ENCODE results near the gene CCDC170.

DNA sequence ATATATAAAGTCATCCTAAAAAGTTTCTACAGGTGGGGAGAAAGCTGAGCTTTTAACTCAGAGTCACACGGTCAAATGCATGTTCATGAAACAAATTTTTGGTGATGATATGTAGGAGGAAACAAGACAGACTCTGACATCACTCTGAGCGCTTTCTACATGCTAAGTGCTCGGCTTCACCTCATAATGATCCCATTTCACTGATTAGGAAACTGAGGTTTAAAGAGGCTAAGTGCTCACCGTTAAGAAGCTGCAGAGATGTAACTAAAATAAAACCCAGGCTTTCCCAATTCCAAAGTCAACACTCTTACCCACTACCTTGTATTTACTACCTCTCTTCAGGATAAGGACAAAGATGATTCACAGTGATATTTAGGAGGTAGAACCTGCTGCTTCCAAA is 46.6 kb upstream of the CCDC170 start:
- TF ChIP-seq, protein P1, sequence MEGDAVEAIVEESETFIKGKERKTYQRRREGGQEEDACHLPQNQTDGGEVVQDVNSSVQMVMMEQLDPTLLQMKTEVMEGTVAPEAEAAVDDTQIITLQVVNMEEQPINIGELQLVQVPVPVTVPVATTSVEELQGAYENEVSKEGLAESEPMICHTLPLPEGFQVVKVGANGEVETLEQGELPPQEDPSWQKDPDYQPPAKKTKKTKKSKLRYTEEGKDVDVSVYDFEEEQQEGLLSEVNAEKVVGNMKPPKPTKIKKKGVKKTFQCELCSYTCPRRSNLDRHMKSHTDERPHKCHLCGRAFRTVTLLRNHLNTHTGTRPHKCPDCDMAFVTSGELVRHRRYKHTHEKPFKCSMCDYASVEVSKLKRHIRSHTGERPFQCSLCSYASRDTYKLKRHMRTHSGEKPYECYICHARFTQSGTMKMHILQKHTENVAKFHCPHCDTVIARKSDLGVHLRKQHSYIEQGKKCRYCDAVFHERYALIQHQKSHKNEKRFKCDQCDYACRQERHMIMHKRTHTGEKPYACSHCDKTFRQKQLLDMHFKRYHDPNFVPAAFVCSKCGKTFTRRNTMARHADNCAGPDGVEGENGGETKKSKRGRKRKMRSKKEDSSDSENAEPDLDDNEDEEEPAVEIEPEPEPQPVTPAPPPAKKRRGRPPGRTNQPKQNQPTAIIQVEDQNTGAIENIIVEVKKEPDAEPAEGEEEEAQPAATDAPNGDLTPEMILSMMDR (IDR thresholded peaks at IDR 0.05; ENCODE audit: insufficient read depth, low read length): no peak
- TF ChIP-seq, protein P2, sequence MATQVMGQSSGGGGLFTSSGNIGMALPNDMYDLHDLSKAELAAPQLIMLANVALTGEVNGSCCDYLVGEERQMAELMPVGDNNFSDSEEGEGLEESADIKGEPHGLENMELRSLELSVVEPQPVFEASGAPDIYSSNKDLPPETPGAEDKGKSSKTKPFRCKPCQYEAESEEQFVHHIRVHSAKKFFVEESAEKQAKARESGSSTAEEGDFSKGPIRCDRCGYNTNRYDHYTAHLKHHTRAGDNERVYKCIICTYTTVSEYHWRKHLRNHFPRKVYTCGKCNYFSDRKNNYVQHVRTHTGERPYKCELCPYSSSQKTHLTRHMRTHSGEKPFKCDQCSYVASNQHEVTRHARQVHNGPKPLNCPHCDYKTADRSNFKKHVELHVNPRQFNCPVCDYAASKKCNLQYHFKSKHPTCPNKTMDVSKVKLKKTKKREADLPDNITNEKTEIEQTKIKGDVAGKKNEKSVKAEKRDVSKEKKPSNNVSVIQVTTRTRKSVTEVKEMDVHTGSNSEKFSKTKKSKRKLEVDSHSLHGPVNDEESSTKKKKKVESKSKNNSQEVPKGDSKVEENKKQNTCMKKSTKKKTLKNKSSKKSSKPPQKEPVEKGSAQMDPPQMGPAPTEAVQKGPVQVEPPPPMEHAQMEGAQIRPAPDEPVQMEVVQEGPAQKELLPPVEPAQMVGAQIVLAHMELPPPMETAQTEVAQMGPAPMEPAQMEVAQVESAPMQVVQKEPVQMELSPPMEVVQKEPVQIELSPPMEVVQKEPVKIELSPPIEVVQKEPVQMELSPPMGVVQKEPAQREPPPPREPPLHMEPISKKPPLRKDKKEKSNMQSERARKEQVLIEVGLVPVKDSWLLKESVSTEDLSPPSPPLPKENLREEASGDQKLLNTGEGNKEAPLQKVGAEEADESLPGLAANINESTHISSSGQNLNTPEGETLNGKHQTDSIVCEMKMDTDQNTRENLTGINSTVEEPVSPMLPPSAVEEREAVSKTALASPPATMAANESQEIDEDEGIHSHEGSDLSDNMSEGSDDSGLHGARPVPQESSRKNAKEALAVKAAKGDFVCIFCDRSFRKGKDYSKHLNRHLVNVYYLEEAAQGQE (IDR thresholded peaks at IDR 0.05; ENCODE audit: insufficient replicate concordance, low read depth): no peak
- TF ChIP-seq POLR2AphosphoS5 (IDR thresholded peaks at IDR 0.05; ENCODE audit: low read depth) (no peak), SPI1 (IDR thresholded peaks at IDR 0.05; ENCODE audit: borderline replicate concordance, low read depth) (no peak), GABPA (IDR thresholded peaks at IDR 0.05; ENCODE audit: low read depth) (no peak)

Data from HL-60 (cell line).